Stimulated activated CD8-positive, alpha-beta memory T cell treated with anti-CD3 and anti-CD28 coated beads, Interleukin-4, amount 100 ng/mL, for 4 hours (primary cell): ENCODE measurements around the gene MRPL28.
"Not testable (repeated sequence)": the region's sequence is repeated elsewhere in the genome, so short reads cannot be mapped to it uniquely, and the experiment has no call there.

ENCODE experiments used
- DNase-seq, 2 donors: peaks; one replicate each; pipeline ENCODE4 v3.0.0-alpha.2; 2020; ENCODE audit warnings: low read depth in 2 of 2, low spot score in 1 of 2

Gene MRPL28

DNA sequence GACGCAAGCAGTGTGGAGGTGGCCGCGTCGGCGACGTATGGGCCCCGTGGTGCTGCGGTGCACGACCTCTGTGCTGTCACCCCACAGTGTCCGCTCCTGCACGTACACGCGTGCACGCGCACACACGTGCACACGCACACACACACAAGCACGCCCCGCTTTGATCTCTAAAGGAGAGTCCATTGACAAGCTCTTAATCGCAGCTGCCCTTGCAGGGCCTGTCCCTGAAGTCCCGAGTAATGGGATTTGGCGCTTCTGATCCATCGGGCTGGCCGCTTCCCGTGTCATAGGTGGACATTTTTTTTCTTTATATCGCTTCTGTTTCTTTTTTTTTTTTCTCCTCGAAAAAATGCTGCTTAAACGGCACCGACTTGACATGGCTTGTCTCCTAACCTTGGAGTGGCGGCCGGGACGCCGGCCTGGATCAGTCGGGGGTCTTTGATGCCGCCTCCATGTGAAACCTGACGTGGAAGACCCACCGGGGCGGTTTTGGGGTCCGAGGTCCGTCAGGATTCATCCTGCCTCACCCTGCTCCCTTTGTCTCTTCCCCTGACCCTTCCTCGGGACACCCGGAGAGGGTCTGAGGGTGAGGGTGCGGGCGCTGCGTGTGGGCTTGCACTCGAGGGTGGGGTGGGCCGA is 9.5 kb downstream of the MRPL28 start:
- DNase-seq: no peak

DNA sequence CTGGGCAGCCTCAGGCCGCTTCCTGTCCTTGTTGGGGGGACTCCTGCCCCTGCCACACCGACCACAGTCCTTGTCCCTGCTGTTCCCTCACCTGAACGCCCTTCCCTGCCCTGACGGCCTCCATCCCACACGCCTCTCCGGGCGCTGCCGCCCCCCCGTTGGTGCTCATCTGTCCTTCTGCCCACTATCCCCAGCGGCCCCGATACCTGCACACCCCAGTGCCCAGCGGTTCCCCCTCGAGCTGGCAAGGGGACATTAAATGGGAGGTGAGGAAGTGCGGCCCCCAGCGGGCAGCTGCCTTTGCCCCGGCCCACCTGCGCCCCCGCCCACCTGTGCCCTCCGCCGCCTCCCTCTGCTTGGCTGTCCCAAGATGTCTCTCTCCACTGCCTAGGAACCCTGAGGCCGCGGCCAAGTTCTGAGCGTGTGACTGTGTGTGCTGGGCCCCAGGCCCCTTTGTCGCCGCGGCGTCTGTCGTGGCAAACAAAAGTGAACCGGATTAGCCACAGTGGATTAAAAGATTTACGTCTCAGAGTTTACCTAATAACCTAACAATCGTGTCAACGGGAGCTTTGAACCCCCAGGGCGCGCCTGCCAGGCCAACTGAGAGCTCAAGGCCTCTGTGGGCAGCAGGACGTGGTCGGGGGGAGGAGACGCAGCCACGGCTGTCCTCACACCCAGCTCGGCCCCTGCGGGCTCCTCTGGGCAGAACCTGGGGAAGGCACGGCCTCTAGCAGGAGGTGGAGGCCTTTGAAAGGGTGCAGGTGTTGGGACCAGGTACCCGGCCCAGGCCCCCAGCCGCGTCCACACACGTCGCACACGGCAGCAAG is 10.3 kb downstream of the MRPL28 start:
- DNase-seq: no peak

DNA sequence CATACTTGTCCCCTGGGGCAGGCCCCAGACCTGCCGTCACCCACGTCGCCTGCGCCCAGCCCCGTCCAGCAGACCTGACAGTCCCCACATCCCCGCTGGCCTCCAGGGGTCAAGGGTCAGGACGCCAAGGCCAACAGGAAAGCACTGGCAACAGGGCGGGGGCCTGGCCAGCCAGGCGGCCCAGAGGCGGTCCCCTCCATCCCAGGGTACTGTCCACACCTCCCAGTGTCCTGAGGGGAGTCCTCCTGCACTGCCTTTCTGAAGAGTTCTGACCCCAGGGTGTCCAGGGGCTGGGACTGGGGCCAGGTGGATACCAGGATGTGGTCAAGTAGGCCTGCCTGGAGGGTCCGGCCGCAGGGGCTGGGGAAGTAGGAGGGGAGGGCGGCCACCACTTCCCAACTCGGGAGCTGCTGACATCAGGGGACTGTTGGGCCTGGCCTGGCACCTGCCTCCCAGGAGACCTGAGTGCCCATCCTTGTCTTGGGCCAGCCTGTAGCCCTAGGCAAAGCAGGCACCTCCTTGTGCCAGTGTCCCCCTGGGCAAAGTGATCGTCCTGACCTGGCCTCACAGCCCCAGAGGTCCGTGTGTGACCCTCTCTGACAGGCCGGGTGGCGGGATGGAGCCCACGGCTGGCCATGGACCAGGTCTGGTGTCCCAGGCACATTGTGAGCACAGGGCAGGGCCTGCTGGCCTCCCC is 11.1 kb downstream of the MRPL28 start:
- no peak for DNase-seq

DNA sequence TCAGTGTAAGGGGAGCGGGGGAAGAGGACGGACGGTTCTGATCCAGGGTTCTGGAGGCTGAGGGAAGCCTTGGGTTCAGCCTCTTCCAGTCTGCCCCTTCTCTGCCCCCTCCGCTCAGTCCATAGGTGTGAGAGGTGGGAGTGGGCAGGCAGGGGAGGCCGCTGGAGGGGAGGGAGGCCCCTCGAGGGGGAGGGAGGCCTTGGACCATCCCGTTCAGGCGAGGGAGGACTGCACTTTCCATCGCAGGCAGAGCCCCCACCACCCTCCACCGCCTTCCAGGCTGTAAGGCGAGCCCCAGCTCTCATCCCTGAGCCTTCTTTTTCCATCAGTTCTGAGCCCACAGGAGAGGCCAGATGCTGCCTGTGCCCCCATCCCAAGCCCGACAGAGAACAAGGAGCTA is 13.6 kb downstream of the MRPL28 start:
- no peak for DNase-seq

DNA sequence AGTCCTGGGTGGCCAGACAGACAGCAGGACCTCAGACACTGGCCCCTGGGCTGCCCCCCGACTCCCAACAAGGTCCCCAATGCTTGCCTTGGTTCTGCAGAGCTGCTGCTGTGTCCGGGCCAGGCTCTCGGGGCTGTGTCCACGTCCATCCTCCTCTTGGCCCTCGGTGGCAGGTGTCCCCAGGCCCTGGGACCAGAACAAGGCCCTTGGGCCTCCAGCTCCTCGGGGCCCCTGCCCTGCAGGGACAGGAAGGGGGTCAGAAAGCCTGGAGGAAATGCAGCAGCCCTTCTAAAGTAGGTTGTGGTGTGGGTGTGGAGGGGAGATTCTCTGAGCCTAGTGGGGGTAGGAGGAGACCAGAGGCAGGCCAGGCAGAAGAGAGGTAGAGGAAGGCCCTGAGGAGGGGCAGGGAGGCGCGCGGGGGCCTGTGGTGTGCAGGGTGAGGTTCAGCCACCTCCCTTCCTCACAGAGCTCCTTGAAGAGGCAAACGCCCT is 15.3 kb downstream of the MRPL28 start:
- DNase-seq: peak in 1 of 2 donors; percentile 36

DNA sequence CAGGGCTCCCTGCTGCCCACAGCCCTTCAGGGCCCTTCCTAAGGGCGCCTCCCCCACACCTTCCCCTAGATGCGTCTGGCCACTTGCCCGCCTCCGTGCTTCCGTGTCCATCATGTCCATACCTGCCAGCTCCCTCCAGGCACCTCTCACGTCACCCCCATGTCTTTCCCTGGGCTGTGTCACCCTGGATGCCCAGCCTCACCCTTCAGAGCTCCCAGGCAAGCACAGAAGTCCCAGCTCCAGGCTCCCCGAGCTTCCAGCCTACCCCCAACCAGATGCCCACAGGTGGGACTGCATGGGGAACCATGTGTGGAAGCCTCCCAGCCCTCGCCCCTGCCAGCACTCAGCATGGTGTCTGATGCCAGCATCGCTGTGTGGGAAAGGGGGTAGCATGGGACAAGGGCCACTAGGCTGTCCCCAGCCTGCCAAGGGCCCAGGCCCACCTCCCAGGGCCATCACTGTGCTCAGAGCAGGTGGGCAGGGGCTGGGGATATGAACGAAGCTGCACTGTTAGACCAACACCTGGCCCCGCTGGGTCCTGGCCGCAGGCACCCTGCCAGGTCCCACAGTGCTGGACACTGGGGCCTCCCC is 16.0 kb downstream of the MRPL28 start:
- no peak for DNase-seq

DNA sequence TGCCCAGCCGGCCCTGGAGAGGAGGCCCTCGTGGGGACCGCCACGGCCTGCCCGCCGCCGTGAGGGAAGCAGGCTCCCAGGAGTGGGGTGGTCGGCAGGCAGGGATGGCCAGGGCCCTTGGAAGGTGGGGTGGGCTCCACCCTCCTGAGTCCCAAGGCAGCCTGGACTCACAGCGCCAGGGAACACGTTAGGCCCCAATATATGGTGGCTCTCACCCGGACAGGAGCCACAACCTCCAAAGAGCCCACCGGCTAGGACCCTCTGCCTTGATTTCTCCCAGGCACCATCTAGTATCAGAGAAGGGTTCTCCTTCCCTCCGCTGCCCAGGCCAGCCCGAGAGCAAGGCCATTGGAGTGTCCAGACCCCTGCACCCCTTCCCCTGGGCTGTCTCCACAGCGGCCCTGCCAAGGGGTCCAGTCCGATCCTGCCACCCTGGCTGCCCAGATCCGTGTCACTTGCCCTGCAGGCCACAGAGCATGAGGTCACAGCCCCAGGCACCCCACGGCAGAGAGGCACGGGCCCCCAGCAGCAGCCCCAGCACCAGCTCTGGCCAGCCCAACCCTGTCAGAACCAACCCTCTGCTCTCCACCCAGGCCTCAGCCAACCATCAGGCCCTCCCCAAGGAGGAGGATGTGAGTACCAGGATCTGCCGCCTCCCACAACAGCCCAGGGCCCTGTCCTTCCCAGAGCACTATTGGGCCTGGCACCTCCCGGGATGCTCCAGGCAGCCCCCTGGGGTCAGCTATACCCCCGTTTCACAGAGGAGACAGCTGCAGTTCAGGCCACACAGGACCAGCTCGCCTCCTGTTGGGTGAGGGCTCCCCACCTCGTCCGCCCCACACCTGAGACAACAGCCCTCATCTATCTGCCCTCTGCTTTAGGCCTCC is 16.7 kb downstream of the MRPL28 start:
- no peak for DNase-seq

DNA sequence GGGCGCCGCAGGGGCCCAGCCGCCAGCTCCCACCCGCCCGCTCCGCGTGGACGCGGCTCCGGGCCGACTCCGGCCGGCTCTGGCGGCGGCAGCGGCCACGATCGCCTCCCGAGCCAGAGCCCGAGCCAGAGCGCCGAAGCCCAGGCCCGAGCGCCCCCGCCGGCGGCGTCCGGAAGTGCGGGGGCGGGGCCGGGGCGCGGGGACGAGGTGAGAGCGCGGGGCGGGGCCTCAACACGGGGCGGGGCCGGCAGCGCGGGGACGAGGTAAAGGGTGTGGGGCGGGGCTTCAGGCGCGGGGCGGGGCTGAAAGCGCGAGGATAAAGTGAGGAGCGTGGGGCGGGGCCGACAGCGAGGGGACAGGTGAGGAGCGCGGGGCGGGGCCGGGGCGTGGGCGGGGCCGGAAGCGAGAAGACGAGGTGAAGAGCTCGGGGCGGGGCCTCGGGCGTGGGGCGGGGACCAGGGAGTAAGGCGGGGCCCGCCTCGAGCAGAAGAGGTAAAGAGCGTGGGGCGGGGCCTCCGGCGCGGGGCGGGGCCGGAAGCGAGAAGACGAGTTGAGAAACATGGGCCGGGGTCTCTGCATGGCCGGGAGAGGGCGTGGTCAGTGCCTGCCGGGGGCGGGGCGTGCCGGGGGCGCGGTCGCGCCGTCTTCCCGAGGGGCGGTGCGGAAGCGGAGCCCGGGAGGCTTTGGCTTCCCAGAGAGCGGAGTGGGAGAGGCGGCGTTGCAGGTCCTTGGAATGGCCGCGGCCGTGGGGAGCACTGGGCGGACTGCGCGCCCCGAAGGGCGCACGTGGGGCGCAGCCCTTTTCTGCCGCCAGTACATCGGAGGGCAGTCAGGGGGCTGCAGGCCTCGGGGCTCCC is 17.6 kb downstream of the MRPL28 start, which contains the start of gene AXIN1:
Gene AXIN1 (minus strand): TSS at position 177 of the 857 bp plus-strand sequence. CDS start 5,698 bp downstream, outside the sequence.
- peak; percentile 100 for DNase-seq

DNA sequence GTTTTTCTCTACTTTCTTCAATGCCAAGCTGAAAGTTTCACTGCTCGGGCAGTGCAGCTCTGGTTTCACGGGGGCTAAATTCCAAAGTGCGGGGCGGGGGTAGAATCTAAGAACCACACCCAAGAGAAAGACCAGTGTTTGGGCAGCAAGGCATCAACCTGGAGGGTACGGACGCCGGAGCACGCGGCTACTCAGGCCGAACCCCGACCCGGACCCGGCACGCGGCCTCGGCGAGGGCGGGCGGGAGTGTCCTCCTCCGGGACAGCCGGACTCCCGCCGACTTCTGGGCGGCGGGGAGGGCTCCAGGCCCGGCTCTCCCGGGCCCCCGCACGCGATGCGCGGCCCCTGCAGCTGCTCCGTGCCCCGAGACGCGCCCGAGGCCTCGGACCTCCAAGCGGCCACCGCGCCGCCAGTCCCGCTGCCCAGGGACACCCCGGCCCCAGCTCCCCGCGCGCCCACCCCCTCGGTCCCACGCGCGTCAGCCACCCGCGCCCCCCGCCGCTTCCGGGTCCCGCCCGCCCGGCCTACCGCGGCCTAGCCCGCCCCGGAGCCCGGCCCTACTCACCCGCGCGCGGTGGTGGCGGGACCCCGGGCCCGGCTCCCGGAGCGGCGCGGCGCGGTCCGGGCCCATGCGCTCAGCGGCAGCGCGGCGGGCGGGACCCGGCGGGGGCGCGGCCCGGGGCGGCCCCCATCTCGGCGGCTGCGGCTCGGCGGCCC is 18.4 kb downstream of the MRPL28 start:
- DNase-seq: no peak

DNA sequence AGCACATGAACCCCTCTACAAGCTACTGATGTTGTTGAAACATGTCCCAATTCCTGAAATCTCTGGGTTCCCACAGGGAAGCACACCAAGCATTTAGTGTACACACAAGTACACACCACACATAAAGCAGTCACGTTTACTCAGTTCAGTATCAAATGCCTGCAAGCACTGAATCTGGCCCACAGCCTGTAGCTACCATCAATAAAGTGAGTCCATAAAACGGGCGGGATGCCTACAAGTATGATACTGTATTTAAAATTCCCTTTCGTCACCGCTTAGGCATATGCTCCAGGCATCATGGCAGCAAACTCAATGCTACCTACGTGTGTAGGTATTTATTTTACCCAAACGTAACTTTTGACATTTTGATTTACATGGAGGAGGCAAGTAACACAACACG is 20.1 kb downstream of the MRPL28 start:
- DNase-seq: no peak

DNA sequence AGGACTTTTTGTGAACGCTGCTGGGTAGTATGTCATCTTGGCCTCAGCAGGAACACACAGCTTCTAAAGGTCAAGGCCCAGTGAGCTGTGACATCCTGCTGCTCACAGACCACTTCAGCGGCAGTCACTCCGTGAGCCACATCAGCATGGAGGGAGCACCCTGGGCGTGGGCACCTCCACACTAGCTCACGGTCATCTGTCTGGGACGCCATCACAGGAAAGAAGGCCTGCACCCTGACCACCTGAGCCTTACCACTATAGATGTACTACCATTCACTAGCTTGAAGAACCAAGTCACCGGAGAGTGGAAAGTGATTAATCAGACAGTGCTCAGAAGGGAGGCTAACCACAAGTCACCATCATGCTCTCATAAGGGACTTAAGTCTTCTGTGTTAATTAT is 21.1 kb downstream of the MRPL28 start:
- DNase-seq: no peak

DNA sequence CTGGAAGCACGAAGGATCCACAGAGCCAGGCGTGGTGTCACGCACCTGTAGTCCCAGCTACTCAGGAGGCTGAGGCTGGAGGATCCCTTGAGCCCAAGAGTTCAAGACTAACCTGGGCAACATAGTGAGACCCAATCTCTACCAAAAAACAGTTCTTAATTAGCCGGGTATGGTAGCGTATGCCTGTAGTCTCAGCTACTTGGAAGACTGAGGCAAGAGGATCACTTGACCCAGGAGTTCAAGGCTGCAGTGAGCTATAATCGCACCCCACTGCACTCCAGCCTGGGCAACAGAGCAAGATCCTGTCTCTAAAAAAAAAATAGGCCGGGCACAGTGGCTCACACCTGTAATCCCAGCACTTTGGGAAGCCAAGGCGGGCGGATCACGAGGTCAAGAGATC is 21.8 kb downstream of the MRPL28 start:
- DNase-seq: not testable (repeated sequence)

DNA sequence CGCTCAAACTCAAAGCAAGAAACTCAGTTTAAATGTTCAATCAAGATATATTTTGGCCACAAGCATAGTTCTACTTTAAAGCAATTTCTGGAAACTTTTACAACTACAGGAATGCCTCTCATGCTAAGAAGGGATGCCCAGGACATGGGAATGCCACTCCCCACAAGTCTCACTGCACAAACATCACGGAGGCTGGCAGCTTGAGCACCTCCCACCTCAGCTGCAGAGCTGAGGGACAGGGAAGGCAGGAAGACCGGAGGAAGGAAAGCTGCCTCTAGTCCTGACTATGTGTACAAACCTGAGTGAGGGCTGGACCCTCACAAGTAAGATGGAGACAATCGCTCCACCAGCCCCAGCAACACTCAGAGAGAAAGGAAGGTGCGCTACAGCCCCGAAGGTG is 23.1 kb downstream of the MRPL28 start:
- DNase-seq: no peak

DNA sequence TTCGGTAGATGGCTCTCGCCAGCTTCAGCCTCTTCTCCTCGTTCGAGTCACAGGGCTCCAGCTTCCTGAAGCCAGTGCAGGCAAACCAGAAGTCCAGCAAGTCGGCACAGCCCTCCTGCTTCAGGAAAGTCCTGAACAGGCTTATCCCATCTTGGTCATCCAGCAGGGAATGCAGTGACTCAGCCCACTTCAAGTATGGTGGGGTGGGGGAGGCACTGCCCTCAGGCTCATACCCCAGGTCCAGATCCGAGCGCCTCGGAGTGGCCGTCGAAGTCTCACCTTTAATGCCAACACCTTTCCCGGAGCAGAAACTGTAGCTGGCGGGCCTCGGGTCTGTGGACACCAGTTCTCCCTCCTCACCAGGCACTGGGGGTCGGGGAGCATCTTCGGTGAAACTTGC is 23.8 kb downstream of the MRPL28 start:
- no peak for DNase-seq

DNA sequence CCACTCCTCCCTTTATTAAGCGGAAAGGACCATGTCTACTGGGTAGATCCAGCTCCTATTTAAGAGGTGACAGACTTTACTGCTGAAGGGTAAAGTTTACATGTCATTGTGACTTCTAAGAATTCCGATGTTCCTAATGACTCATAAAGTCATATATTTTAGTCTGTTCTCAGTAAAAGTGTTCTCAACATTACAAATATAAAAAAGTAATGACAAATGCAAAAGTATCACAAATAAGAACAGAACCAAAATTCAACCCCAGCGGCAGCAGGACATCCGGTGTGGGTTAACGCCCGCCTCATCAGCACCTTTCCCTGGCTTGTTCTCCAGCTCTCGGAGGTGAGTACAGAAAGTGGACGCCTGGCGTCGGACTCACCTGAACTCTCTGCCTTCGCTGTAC is 24.6 kb downstream of the MRPL28 start:
- no peak for DNase-seq

DNA sequence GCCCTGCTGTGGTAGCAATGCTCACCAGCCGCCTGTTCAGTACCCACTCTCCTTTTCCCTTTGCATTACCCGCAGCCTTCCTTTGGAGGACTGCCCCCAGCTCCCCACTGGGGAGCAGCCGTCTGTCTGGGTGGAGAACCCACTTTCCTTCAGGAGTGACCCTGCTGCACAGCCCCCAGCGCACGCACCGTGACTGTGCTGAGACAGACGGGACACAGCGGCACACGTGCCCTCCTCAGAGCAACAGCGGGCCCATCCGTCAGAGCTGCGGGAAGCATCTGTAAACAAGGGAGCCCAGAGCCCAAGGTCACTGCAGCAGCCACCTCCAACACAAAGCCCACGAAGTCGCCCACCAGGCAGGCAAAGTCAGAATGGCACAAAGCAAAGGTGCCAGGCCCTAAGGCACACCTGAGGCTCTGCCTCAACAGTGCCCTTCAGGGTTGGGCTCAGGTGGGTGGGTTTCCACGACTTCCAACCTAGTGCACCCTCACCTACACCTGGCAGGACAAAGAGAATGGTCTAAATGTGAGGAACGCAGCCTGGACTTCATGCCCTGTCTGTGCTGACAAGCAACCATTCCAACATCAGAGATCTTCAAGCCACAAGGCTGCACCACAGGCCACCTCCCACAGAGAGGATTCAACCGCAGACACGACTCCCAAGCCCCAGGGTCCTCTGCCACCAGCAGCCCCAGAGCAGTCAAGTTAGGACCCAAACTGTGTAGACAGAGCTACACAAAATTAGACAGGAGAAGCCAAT is 27.7 kb downstream of the MRPL28 start:
- no peak for DNase-seq

DNA sequence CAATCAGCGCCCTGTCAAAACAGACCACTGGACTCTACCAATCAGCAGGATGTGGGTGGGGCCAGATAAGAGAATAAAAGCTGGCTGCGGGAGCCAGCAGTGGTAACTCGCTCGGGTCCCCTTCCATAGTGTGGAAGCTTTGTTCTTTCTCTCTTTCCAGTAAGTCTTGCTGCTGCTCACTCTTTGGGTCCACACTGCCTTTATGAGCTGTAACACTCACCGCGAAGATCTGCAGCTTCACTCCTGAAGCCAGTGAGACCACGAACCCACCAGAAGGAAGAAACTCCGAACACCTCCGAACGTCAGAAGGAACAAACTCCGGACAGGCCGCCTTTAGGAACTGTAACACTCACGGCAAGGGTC is 28.4 kb downstream of the MRPL28 start:
- not testable (repeated sequence) for DNase-seq
